Activated CD4-positive, alpha-beta T cell treated with anti-CD3 and anti-CD28 coated beads, Interleukin-10, Interleukin-2, amounts not matched to agents 100 ng/mL and 50 ng/mL, durations not matched to agents 16 hours and 8 hours (primary cell): Measurements from ENCODE around the gene SLC35E4.
"Not testable (repeated sequence)": the region's sequence is repeated elsewhere in the genome, so short reads cannot be mapped to it uniquely, and the experiment has no call there.

Experiments used
- DNase-seq: peaks from one replicate; pipeline ENCODE4 v3.0.0-alpha.2; 2020

The SLC35E4 gene

DNA sequence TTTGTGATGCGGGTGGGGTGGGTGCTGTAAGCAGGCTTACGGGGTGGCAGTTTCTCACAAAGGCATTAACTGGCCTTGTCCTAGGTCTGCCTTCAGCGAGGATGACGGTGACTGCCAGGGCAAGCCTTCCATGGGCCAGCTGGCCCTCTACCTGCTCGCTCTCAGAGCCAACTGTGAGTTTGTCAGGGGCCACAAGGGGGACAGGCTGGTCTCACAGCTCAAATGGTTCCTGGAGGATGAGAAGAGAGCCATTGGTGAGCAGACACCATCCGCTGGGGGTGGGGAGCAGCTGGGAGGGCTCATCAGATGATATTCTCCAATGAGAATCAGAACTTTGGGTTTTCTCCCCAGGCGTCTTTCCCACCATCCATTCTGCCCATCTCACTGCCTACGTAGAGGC lies 22.8 kb upstream of the SLC35E4 start:
- DNase-seq: no peak

DNA sequence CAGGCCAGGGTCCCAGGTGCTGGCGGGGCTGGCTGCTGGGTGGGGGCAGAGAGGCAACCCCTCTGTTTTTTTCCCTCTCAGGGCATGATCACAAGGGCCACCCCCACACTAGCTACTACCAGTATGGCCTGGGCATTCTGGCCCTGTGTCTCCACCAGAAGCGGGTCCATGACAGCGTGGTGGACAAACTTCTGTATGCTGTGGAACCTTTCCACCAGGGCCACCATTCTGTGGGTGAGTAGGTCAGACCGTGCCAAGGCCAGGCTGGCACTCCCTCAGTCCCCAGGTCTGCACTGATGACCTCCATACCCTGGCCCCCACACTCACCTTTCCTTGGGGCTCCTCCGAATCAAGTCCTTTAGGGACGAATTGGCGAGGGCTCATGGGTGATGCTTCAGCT lies 21.3 kb upstream of the SLC35E4 start:
- no peak for DNase-seq

DNA sequence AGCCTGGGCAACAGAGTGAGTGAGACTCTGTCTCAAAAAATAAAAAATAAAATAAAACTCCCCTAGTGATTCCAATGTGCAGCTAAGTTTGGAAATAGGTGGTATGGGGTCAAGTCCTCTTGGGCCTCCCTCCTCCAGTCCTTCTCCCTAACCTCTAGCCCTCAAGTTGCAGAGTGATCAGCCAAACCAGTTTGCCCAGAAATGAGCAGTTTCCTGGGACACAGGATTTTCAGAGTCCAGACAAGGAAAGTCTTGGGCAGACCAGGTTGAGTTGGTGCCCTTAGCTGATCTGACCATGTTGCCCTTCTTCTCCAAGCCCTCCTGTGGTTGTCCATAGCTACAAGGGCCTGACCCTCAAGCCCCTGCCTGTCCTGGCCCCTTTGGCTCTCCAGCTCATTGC lies 20.7 kb upstream of the SLC35E4 start:
- DNase-seq: no peak

DNA sequence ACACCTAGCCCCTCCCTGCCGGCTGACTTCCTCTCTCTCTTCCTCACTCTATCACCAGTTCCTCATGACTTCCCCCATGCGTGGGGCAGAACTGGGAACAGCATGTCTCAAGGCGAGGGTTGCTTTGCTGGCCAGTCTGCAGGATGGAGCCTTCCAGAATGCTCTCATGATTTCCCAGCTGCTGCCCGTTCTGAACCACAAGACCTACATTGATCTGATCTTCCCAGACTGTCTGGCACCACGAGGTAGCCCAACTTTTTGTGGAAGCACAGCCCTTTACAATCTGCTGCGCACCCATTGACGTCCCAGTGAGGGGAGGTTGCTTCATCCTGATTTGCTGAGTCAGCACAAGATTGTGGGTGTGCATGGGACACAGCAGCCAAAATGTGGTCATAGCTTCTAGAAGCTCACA lies 20.0 kb upstream of the SLC35E4 start:
- DNase-seq: no peak

DNA sequence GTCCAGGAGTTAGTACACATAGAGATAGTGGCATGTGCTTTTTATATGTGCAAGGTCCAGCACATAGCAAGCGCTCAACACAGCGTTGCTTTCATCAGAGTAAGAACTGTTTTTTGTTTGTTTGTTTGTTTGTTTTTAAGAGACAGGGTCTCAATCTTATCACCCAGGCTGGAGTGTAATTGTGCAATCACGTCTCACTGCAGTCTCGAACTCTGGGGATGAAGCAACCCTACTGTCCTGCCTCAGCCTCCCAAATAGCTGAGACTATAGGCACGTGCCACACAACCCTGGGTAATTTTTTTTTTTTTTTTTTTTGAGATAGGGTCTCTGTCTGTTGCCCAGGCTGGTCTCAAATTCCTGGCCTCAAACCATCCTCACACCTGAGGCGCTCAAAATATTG lies 17.8 kb upstream of the SLC35E4 start:
- DNase-seq: no peak

DNA sequence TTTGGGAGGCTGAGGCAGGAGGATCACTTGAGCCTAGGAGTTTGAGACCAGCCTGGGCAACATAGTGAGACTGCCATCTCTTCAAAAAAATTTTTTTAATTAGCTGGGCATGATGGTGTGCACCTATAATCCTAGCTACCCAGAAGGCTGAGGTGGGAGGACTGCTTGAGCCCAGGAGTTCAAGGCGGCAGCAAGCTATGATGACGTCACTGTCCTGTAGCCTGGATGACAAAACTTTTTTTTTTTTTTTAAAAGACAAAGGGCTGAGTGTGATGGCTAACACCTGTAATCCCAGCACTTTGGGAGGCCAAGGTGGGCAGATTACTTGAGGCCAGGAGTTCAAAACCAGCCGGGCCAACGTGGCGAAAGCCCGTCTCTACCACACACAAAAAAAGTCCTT lies 15.7 kb upstream of the SLC35E4 start:
- not testable (repeated sequence) for DNase-seq

DNA sequence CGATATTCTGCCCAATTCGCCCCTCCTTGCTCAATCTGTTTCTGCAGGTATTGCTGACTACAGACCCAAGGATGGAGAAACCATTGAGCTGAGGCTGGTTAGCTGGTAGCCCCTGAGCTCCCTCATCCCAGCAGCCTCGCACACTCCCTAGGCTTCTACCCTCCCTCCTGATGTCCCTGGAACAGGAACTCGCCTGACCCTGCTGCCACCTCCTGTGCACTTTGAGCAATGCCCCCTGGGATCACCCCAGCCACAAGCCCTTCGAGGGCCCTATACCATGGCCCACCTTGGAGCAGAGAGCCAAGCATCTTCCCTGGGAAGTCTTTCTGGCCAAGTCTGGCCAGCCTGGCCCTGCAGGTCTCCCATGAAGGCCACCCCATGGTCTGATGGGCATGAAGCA lies 9.2 kb upstream of the SLC35E4 start:
- no peak for DNase-seq

DNA sequence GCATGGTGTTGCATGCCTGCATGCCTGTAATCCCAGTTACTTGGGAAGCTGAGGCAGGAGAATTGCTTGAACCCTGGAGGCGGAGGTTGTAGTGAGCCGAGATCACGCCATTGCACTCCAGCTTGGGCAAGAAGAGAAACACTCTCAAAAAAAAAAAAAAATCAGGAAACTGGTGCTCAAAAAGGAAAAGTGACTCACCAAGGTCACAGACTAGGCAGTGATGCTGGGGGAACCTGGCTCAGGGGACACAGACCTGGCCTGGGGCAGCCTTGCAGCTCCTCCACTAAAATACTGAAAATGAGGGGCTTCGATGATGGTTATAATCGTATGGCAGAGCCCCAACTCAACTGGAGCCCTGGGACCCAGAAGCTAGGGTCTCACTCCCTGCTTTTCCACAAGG lies 8.1 kb upstream of the SLC35E4 start:
- no peak for DNase-seq

DNA sequence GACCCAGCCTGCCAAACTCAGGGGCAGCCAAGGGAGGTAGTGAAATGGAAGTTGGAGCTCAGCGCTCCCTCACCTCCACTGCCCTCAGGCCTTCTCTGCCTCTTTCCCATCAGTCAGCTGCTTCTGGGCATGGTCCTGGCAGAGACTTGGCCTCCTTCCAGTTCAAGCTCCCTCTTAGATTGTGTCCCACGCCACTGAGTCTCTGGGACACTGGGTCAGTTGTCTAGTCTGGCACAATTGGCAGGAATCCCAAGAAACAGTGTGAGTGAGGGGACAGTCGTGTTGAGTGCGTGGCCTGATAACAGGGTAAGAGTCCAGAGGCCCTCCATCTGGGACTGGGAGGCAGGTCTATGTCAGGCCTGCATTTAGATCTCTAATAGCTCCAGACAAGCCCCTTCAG lies 7.1 kb upstream of the SLC35E4 start:
- DNase-seq: no peak

DNA sequence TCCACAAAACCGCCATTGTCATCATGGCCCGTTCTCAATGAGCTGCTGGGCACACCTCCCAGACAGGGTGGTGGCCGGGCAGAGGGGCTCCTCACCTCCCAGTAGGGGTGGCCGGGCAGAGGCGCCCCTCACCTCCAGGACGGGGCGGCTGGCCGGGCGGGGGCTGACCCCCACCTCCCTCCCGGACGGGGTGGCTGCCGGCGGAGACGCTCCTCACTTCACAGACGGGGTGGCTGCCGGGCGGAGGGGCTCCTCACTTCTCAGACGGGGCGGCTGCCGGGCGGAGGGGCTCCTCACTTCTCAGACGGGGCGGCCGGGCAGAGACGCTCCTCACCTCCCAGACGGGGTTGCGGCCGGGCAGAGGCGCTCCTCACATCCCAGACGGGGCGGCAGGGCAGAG lies 4.1 kb upstream of the SLC35E4 start:
- DNase-seq: not testable (repeated sequence)

DNA sequence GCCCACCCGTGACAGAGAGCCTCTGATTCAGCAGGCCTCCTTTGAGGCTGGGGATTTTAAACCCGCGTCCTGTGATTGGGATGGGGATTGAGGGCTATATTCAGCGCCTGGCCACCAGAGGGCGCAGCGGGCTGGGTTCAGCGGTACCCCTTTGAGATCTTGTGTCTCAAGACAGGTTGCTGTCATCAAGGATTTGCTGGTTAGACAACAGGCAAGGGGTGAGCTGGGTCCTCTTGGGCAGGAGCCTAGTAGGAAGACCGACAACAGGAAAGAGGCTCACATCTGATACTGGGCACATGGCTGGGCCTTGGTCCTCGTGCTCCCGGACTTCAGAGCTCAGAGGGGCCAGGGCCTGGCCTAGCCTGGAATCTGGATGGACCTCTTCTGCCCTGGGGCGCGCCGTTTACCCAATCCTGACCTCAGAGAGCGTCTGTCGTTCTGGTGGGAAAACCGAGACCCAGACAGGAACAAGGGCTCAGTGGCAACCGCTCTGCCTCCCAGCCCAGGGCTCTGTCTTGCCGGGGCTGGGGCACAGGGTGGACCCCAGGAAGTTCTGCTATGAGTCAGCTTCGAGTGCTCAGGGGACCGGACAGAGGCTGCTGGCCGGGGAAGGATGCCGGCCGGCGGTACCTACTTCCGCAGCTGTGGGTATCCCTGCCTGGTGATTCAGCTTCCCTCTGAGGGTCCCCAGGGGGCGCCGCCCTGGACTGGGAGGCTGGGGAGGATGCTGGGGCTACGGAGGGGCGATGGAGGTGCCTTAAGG lies 929 bp upstream of the SLC35E4 start:
- DNase-seq: peak; percentile 94

DNA sequence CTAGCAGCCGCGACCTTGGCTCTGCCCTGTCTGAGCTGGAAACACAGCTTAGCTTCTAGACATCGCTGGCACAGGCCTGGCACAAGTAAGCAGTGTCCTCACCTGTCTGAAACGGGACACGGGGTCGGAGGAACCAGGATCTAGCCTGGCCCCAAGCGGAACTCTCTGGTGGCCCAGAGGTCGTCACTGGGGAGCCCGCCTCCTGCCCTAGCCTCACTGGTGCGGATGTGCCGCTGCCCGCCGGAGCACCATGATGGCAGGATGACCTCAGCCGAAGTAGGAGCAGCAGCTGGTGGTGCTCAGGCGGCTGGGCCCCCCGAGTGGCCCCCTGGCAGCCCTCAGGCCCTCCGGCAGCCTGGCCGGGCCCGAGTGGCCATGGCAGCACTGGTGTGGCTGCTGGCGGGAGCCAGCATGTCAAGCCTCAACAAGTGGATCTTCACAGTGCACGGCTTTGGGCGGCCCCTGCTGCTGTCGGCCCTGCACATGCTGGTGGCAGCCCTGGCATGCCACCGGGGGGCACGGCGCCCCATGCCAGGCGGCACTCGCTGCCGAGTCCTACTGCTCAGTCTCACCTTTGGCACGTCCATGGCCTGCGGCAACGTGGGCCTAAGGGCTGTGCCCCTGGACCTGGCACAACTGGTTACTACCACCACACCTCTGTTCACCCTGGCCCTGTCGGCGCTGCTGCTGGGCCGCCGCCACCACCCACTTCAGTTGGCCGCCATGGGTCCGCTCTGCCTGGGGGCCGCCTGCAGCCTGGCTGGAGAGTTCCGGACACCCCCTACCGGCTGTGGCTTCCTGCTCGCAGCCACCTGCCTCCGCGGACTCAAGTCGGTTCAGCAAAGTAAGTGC lies 871 bp downstream of the SLC35E4 start:
- peak; percentile 30 for DNase-seq

DNA sequence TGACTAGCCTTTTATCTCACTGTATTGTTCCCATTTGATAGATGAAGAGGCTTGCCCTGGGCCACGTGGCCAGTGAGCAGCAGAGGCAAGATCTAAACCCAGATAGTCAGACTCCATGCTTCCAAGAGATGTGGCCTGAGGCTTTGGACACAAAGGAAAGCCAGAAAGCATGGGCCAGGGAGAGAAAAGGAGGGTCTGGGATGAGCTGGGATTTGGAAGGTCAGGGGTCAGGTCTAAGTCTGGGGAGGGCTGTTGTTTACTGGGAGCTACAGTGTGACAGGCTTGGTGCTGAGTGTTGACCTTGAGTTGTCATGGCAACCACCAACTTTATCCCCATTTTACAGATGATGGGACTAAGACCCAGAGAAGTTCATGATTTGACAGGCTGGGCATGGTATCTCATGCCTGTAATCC lies 2.1 kb downstream of the SLC35E4 start:
- no peak for DNase-seq

DNA sequence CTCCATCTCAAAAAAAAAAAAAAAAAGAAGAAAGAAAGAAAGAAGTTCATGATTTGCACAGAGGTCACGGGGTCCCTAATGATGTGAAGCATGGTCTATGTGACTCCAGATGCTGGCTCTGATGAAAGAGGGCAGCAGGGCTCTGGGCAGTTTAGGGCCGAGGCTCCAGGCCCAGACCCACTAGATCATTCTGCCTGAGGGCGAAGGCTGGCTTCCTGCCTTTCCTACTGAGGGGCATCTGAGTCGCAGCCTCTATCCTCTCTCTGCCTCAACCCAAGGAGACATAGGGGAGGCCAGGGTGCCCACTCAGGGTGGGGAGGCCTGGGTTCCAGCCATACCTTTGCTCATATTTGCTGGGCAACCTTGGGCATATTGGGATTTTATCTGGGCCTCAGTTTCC lies 4.8 kb downstream of the SLC35E4 start:
- no peak for DNase-seq

DNA sequence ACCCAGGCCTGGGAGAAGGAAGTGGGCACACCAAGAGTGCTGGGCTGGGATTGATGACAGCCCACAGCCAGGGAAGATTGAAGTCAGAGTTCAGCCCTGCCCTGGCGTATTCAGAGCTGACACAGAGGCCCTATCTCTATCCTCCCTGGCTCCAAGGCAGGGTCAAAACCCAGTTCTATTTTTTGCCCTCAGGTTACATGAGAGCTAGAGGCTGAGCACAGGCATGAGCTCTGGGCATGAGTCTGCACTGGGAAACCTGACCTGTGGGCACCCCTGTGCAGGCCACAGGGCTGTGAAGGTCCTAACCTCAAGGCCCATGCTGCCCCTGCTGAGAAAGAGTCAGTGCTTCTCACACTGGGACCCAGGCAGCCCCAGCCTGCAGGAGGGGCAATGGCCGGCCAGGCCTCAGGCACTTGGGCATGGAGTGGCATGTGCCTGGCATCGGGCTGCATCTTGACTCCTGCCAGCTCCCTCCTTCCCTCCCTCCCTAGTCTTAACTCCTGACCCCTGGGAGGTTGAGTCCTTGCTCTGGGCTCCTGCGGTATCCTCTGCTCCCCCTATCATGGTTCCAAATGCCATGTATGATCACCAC lies 5.4 kb downstream of the SLC35E4 start:
- DNase-seq: no peak

DNA sequence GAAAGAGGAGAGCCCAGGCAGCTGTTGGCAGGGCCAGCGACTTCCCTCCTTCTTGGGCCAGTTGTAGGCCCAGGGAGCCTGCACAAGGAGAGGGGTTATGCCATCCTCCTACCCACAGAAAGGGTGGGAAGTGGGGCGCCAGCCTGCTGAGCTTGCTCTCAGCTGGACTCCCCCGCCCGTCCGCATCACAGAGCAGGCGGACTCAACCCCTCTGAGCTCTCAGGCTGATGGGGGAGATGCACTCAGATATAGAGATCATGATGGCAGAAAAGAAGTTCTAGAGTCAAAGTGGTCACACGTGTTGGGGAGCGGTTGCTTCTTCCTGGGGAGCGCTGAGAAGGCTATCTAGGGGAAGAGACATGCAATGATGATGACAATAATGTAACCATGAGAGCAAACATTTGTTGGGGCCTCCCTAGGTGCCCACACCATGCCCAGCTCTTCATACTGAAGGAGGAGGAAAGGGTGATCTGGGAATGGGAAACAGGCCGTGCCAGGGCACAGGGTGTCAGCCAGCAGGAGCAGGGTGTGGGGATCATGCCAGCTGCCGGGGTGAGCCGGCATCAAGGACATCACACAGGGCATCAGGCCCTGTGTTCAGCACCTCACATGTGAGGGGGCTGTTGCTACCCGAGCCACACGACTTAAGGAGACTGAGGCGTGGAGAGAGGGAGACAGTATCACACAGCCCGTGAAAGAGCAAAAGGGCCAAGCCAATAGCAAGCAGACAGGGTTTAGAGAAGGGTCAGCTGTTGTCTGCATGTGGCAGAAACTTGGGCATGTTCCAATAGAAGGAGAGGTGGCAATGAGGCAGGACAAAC lies 7.7 kb downstream of the SLC35E4 start:
- no peak for DNase-seq

DNA sequence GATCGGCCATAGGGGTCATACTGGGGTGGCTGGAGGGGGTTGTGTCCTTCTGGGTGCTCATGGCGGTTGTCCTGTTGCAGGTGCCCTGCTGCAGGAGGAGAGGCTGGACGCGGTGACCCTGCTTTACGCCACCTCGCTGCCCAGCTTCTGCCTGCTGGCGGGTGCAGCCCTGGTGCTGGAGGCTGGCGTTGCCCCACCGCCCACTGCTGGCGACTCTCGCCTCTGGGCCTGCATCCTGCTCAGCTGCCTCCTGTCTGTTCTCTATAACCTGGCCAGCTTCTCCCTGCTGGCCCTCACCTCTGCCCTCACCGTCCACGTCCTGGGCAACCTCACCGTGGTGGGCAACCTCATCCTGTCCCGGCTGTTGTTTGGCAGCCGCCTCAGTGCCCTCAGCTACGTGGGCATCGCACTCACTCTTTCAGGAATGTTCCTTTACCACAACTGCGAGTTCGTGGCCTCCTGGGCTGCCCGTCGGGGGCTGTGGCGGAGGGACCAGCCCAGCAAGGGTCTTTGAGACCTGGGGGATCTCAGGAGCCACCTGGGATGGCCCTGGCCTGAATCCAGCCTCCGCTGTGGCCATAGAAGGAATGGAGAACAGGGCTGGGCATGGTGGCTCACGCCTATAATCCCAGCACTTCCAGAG lies 11.1 kb downstream of the SLC35E4 start:
- no peak for DNase-seq

DNA sequence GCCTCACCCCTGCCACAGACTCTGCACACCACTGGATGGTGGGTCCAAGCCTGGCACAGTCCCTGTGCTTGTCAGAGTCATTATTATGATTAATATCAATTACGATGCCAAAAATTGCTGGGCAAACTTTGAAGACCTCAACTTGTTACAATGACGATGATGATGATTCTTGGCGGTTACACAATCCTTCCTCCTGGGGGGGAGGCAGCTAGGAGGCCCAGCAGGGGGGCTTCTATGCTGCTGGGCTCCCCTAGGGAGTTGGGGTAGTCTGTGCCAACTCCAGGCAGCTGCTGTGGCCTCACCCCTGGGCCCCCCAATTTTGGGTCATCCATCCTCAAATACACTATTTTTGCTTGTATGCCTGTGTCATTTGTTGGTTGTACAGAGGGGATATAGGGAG lies 12.0 kb downstream of the SLC35E4 start:
- no peak for DNase-seq

DNA sequence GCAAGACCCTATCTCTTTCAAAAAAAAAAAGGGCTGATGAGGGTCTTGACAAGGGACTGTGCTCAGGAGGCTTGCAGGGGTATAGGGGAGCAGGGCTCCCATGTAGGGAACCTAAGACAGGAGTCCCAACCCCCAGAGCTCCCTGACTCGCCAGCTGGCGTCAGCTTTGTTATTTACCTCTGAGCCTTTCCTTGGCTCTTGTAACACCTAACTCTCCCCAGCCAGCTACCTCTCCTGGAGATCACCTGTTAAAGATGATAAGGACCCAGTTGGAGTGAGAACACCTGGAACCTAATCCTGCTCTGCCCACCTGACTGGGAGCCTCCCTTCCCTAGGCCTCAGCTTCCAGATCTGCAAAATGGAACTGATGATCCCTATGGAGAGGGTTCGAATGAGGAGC lies 13.2 kb downstream of the SLC35E4 start:
- no peak for DNase-seq

DNA sequence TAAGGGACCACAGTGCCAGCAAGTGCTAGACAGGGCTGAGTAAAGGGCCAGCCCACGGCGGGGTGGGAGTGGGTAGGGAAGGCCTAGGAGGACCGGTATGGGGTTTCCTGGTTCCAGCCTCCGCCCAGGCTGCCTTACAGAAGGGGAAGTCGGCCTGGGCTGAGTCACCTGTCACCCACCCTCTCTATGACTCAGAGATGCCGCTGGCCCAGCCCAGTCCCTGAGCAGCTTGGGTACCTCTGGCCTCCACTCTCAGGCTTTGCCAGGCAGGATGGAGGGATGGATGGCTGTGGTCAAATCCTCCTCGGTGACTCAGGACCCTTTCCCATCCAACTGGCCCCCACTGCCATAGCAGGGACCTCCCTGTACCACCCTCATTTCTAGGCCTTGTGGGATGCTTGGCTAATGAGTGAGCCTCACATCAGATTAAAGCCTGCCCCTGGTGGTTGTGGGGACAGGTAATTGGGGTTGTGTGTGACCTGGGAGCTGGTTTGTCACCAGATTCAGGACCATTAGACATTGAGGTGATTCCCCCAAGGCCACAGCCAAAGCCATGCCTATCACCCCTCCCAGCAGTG lies 13.9 kb downstream of the SLC35E4 start:
- DNase-seq: peak; percentile 92

DNA sequence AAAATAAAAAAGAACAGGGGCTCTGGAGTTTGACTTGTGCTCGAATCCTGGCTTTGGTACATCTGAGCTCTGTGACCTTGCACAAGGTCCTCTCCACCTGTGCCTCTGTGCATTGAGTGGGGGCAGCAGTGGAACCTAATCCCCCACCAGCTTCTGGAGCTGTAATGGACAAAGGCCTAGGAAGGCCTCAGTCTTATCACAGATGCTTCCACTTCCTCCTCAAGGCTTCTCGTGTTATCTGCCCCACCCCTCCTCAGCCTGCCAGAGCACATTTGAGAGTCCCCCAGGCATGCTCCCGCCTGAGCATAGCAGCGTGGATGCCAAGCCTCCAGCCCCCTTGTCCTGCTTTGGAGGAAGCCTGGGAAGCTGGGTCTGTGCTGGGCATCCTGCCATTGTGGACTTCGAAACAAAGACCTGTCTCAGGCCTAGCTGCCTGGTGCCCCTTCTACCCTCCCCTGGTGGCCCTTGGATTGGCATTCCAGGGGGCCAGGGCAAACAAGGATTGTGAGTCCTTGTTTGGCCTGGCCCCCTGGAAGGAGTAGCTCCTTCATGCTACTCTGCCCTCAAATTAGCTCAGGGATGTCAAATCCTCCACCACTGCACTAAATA lies 15.0 kb downstream of the SLC35E4 start:
- no peak for DNase-seq

DNA sequence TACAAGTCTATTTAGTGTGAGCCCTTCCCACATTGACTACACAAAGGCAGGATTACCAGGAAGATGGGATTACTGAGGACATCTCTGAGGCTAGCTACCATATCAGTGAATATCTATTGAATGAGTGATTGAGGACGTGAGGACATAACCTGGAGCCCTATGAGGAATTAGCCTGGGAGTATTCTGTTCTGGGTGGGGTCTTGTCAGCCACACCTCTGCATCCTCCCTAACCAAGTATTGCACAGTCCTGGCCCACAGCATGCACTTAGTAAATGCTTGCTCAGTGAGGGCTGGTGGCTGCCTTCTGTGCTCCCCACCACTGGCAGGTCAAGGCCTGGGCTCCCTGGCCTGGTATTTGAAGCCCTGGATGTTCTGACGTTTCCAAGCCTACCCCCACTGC lies 17.3 kb downstream of the SLC35E4 start:
- DNase-seq: no peak
